GM12878 (cell line): Measurements from ENCODE around the gene L1CAM. TPM values are rescaled to one million over a fixed set of nuclear protein-coding genes. Genes with fewer than 3 reads are reported as not detected.

ENCODE experiments used
- ATAC-seq: fragments of 200-7000 bp; cut with Tn5 transposase; 3 replicates; pipeline ENCODE4 v1.9.1; 2020; ENCODE audit warnings: mild to moderate bottlenecking, moderate library complexity
- BruUV-seq: library from RNA; stranded (reverse); fragments of 400-500 nt; replicated peaks from 2 replicates; lab custom pipeline; 2021; lab: Mats Ljungman, UMichigan
- CTCF ChIA-PET: fragments of 300-600 bp; sonication (Branson Sonifier 250); formaldehyde crosslinking; extraction: SDS; loops from one replicate; lab custom pipeline; 2021; ENCODE audit warnings: inconsistent platforms; lab: Yijun Ruan, JAX
- POLR2A ChIA-PET: fragments of 350-600 bp; formaldehyde crosslinking; extraction: SDS; loops from one replicate; lab custom pipeline; 2021; ENCODE audit warnings: inconsistent platforms; lab: Charles Lee
- RAD21 ChIA-PET: fragments of 300-600 bp; sonication (Branson Sonifier 250); formaldehyde crosslinking; loops from one replicate; lab custom pipeline; 2023; ENCODE audit warnings: antibody characterized with exemption; ENCODE audit not compliant: unreplicated experiment; lab: Charles Lee
- SMC1A ChIA-PET: fragments of 300-600 bp; sonication (Branson Sonifier 250); formaldehyde crosslinking; loops from one replicate; lab custom pipeline; 2023; ENCODE audit not compliant: unreplicated experiment, uncharacterized antibody; lab: Charles Lee
- DNase-seq: peaks from one replicate; pipeline ENCODE4 v3.0.0-alpha.2; 2011; ENCODE audit warnings: low read depth, low spot score
- FAIRE-seq: peaks from 3 replicates; lab custom pipeline; 2011; peaks lifted over from hg19 to GRCh38; lab: Jason Lieb, UNC
- H2AFZ ChIP-seq: 2 replicates; pipeline ENCODE4 v1.6.0; 2011; ENCODE audit warnings: low read depth, low read length, control low read depth; ENCODE audit not compliant: control insufficient read depth
- H3K27ac ChIP-seq: 2 replicates; pipeline ENCODE4 v1.5.1; 2011; ENCODE audit warnings: control low read depth; ENCODE audit not compliant: control insufficient read depth, insufficient read depth
- H3K27me3 ChIP-seq, 2 experiments: replicated peaks in 1 of 2; 2 replicates each; pipeline versions ENCODE4 v1.6.0 to v1.6.1; 2011; ENCODE audit warnings: low read length in 1 of 2; ENCODE audit not compliant: control insufficient read depth in 2 of 2, insufficient read depth in 2 of 2
- H3K36me3 ChIP-seq, 2 experiments: 2 replicates each; pipeline ENCODE4 v1.5.1; 2011; ENCODE audit warnings: low read length in 1 of 2; ENCODE audit not compliant: control insufficient read depth in 2 of 2, insufficient read depth in 2 of 2
- H3K4me1 ChIP-seq: 2 replicates; pipeline ENCODE4 v1.6.1; 2011; ENCODE audit warnings: mild to moderate bottlenecking, low read length, moderate library complexity, mixed read lengths; ENCODE audit not compliant: control insufficient read depth, insufficient read depth
- H3K4me2 ChIP-seq: 2 replicates; pipeline ENCODE4 v1.6.0; 2011; ENCODE audit warnings: control low read depth; ENCODE audit not compliant: control insufficient read depth, insufficient read depth
- H3K4me3 ChIP-seq: fragments of 200-600 bp; sonication (generic); 2 replicates; pipeline ENCODE4 v1.5.1; 2016
- H3K79me2 ChIP-seq: 2 replicates; pipeline ENCODE4 v1.6.0; 2011; ENCODE audit warnings: low read length; ENCODE audit not compliant: control insufficient read depth, insufficient read depth
- H3K9ac ChIP-seq: 2 replicates; pipeline ENCODE4 v1.8.0; 2011; ENCODE audit warnings: low read length, control low read depth, mixed read lengths; ENCODE audit not compliant: control insufficient read depth, insufficient read depth
- H3K9me3 ChIP-seq: replicated peaks from 3 replicates; pipeline ENCODE4 v1.5.1; 2011; ENCODE audit warnings: mild to moderate bottlenecking, low read length; ENCODE audit not compliant: control insufficient read depth, insufficient read depth
- H4K20me1 ChIP-seq: 2 replicates; pipeline ENCODE4 v1.6.0; 2011; ENCODE audit not compliant: control insufficient read depth, insufficient read depth
- CTCF ChIP-seq, 3 experiments: IDR thresholded peaks in 2 of 3; conservative IDR thresholded peaks in 1 of 3; 2 replicates each; pipeline ENCODE4 v1.5.1; 2011; ENCODE audit warnings: low read depth in 3 of 3, low read length in 3 of 3, mild to moderate bottlenecking in 3 of 3, control low read depth in 2 of 3, moderate library complexity in 2 of 3, inconsistent platforms in 1 of 3, mixed read lengths in 1 of 3; ENCODE audit not compliant: control insufficient read depth in 2 of 3, insufficient read depth in 1 of 3; ENCODE audit errors: extremely low read depth in 1 of 3
- RAD21 ChIP-seq: IDR thresholded peaks from 2 replicates; pipeline ENCODE4 v1.6.1; 2011; ENCODE audit warnings: mild to moderate bottlenecking, low read depth, low read length, moderate library complexity; ENCODE audit not compliant: insufficient read depth
- SUPT20H ChIP-seq: IDR thresholded peaks from 2 replicates; pipeline ENCODE4 v1.6.1; 2011; ENCODE audit warnings: low read depth, mild to moderate bottlenecking, low read length, moderate library complexity, borderline replicate concordance; ENCODE audit not compliant: control insufficient read depth
- WGBS: methylation state at CpG from one replicate; pipeline ENCODE4 v1.1.6; 2016; ENCODE audit warnings: low lambda C conversion rate; ENCODE audit not compliant: insufficient replicate concordance, insufficient coverage; ENCODE audit errors: missing lambda C conversion rate; 5-methylcytosine and 5-hydroxymethylcytosine counted together
- in situ Hi-C: fragments of 300-500 bp; cut with MboI; formaldehyde crosslinking; loops from 9 replicates; pipeline ENCODE4 v1.14.3; 2018; ENCODE audit warnings: mixed read lengths
- intact Hi-C: fragments of 100-400 bp; cut with micrococcal nuclease; formaldehyde crosslinking; loops from one replicate; pipeline ENCODE4 v1.14.2; 2022; ENCODE audit not compliant: unreplicated experiment
- polyA plus RNA-seq, 11 experiments: library from polyadenylated mRNA; depleted of rRNA in 4 of 11; unstranded in 6 of 11; stranded (reverse) in 5 of 11; fragments of >200 nt; fragmentation: Nextera tagmentation in 4 of 11; fragmentation: Illumina TruSeq in 1 of 11; extraction: Ambion mirVana in 4 of 11; extraction: Trizol in 1 of 11; gene quantifications; 1 replicate in 1 of 11; 2 replicates in 10 of 11; pipeline versions ENCODE4 v1.2.1 to v1.2.3, GENCODE V29; 2011 to 2016; ENCODE audit warnings: inconsistent platforms in 2 of 11, missing spikeins in 2 of 11, low read depth in 1 of 11
- total RNA-seq, 4 experiments: library from RNA; depleted of rRNA in 3 of 4; stranded (reverse); fragments of >200 nt in 3 of 4; fragmentation: Illumina TruSeq in 1 of 4; extraction: Trizol in 1 of 4; gene quantifications; 2 replicates each; pipeline versions ENCODE4 v1.2.1 to v1.2.3, GENCODE V29; 2013 to 2021
- TF ChIP-seq, protein P1 (sequence below): fragments of 450-650 bp; formaldehyde crosslinking; IDR thresholded peaks from 2 replicates; pipeline ENCODE4 v1.5.0; 2022; ENCODE audit warnings: mild to moderate bottlenecking, missing genetic modification characterization

Gene L1CAM
- total and polyA plus RNA-seq, 10 of the 15 experiments (the other 5 are each of a cell fraction or from before 2014, with no cell fraction given) = 0.01 to 0.64 (median 0.09) TPM; not detected in 5

DNA sequence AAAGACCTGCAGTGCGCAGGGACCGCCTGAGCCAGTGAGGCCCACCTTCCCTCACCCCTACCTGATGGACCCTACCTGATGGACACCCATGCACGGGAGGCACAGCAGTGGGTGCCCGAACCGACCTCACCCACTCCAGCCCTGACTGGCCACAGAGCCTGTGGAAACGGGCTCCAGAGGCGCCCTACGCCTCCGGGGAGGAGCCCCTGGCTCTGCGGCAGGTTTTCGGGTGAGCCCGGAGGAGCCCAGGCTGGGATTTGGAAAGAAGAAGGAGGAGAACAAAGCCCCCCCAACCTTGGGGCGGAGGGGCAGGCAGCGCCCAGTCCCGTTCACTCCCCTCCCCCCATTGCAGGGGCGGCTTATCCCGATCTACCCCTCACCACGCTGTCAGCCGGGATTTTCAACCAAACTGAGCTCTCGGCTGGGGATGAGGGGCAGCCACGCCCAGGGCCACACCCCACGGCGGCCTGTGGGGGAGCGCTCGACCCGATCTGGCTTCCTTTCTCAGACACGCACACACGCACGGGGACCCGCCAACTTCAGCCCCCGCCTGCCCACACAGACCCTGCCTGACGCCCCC lies 675 bp downstream of the L1CAM start (continued):
- TF ChIP-seq, protein P1, sequence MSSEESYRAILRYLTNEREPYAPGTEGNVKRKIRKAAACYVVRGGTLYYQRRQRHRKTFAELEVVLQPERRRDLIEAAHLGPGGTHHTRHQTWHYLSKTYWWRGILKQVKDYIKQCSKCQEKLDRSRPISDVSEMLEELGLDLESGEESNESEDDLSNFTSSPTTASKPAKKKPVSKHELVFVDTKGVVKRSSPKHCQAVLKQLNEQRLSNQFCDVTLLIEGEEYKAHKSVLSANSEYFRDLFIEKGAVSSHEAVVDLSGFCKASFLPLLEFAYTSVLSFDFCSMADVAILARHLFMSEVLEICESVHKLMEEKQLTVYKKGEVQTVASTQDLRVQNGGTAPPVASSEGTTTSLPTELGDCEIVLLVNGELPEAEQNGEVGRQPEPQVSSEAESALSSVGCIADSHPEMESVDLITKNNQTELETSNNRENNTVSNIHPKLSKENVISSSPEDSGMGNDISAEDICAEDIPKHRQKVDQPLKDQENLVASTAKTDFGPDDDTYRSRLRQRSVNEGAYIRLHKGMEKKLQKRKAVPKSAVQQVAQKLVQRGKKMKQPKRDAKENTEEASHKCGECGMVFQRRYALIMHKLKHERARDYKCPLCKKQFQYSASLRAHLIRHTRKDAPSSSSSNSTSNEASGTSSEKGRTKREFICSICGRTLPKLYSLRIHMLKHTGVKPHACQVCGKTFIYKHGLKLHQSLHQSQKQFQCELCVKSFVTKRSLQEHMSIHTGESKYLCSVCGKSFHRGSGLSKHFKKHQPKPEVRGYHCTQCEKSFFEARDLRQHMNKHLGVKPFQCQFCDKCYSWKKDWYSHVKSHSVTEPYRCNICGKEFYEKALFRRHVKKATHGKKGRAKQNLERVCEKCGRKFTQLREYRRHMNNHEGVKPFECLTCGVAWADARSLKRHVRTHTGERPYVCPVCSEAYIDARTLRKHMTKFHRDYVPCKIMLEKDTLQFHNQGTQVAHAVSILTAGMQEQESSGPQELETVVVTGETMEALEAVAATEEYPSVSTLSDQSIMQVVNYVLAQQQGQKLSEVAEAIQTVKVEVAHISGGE (CRISPR knock-in tag) = no peak

DNA sequence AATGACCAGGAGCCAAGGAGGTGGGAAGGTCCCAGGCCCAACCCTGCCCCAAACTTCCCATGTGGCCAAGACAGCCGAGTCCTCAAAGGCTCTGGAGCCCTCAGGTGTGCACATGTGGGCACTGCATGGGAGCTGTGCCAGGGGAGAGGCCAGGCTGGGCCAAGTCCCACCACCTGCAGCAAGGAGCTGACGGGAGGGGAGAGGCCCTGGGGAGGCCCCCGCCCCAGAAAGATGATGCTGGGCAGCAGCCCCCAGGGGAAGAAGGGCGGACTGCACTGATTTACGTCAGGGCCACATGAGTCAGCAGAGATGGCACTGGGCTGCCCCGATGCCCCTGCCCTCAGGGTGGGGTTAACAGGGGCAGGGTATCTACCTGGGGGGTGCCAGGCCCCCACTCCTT lies 1.4 kb downstream of the L1CAM start:
- POLR2A ChIA-PET = no interaction called here
- CTCF ChIA-PET = no interaction called here
- ATAC-seq = peak; percentile 48

More for the DNA sequence above, 1.4 kb downstream of the L1CAM start:
- TF ChIP-seq RAD21 = peak; percentile 37; the same call in 1 of the 2 replicates
- no peak for TF ChIP-seq SUPT20H
- TF ChIP-seq CTCF (IDR thresholded peaks at IDR 0.05 in 2 of 3, conservative IDR thresholded peaks at IDR 0.05 in 1 of 3; ENCODE audit: control insufficient read depth in 2 of 3, extremely low read depth in 1 of 3, insufficient read depth in 1 of 3, low read depth in 3 of 3, low read length in 3 of 3) = peak in 2 of 3 experiments; percentile 13 to 33; a peak in 2 of 6 replicates
- TF ChIP-seq, all 136 proteins: peak for 2
- H3K4me3 ChIP-seq = no peak overlapping the region
- DNase-seq = no peak
- ChIA-PET RAD21 (no interaction called here), SMC1A (no interaction called here)
- BruUV-seq = no TSS peak
- H3K36me3 ChIP-seq = no peaks in the 10 kb centered on the region
- in situ Hi-C loops = no loop called here
- H4K20me1 ChIP-seq = no peaks in the 10 kb centered on the region
- H3K9ac ChIP-seq = no peak overlapping the region
- intact Hi-C loops = no loop called here
- no peak overlapping the region for H3K27ac ChIP-seq
- H3K27me3 ChIP-seq = peaks cover 0 to 2% of the 10 kb centered on the region in 2 experiments; a peak in 3 of 4 replicates
- 14% methylated on average over 6 of the region's 6 CpGs for WGBS
- no peak for FAIRE-seq
- H3K4me1 ChIP-seq = no peaks in the 10 kb centered on the region; the same call in 1 of the 2 replicates
- no peaks in the 10 kb centered on the region for H3K79me2 ChIP-seq
- no peak overlapping the region for H3K4me2 ChIP-seq
- H2AFZ ChIP-seq = no peak overlapping the region
- H3K9me3 ChIP-seq = no peaks in the 10 kb centered on the region
